H1 (cell line): ENCODE data around the gene GOLGA2. TPM values are rescaled to one million over a fixed set of nuclear protein-coding genes. Genes with fewer than 3 reads are reported as not detected.

Experiments used
- CTCF ChIA-PET: fragments of 300-600 bp; sonication (Branson Sonifier 250); formaldehyde crosslinking; loops from one replicate; lab custom pipeline; 2021; ENCODE audit not compliant: partially characterized antibody; lab: Charles Lee
- POLR2A ChIA-PET: fragments of 300-600 bp; sonication (Branson Sonifier 250); formaldehyde crosslinking; loops from one replicate; lab custom pipeline; 2021; ENCODE audit warnings: inconsistent platforms; ENCODE audit not compliant: partially characterized antibody; lab: Charles Lee
- DNase-seq, 2 experiments: peaks; one replicate each; pipeline versions ENCODE4 v3.0.0 to v3.0.0-alpha.2; 2010 to 2022; ENCODE audit warnings: low spot score in 2 of 2, low read depth in 1 of 2, mixed read lengths in 1 of 2
- FAIRE-seq: peaks from 2 replicates; lab custom pipeline; 2011; peaks lifted over from hg19 to GRCh38; lab: Jason Lieb, UNC
- H2AFZ ChIP-seq: 2 replicates; pipeline ENCODE4 v1.8.1; 2012; ENCODE audit warnings: low read length, inconsistent platforms
- H2AK5ac ChIP-seq: 2 replicates; pipeline ENCODE4 v1.6.1; 2013; ENCODE audit warnings: low read depth, low read length
- H2BK120ac ChIP-seq: replicated peaks from 2 replicates; pipeline ENCODE3; 2013; ENCODE audit warnings: low read depth, low read length, inconsistent platforms
- H2BK12ac ChIP-seq: 2 replicates; pipeline ENCODE4 v1.6.1; 2013; ENCODE audit warnings: low read depth, low read length
- H2BK15ac ChIP-seq: 2 replicates; pipeline ENCODE4 v1.6.1; 2013; ENCODE audit warnings: low read length
- H2BK20ac ChIP-seq: 2 replicates; pipeline ENCODE4 v1.6.1; 2013; ENCODE audit warnings: low read length
- H2BK5ac ChIP-seq: 2 replicates; pipeline ENCODE4 v1.6.1; 2013; ENCODE audit warnings: low read depth, low read length
- H3K14ac ChIP-seq: 2 replicates; pipeline ENCODE4 v1.6.1; 2013; ENCODE audit warnings: inconsistent platforms; ENCODE audit not compliant: insufficient read length
- H3K18ac ChIP-seq: 2 replicates; pipeline ENCODE4 v1.6.1; 2013; ENCODE audit warnings: low read length; ENCODE audit errors: extremely low read depth
- H3K23ac ChIP-seq: 2 replicates; pipeline ENCODE4 v1.6.1; 2013; ENCODE audit warnings: inconsistent platforms; ENCODE audit not compliant: insufficient read length
- H3K23me2 ChIP-seq: 2 replicates; pipeline ENCODE4 v1.6.1; 2013; ENCODE audit warnings: low read depth, low read length
- H3K27ac ChIP-seq: 2 replicates; pipeline ENCODE4 v1.6.1; 2011; ENCODE audit warnings: low read depth, low read length, inconsistent platforms
- H3K27me3 ChIP-seq, 4 experiments: replicated peaks in 1 of 4; 1 replicate in 1 of 4; 2 replicates in 3 of 4; pipeline versions ENCODE4 v1.6.1 to v1.8.1; 2011 to 2013; ENCODE audit warnings: low read length in 3 of 4, mild to moderate bottlenecking in 3 of 4, inconsistent platforms in 2 of 4, mixed read lengths in 2 of 4, moderate library complexity in 1 of 4; ENCODE audit not compliant: control insufficient read depth in 3 of 4, insufficient read depth in 3 of 4; ENCODE audit errors: extremely low read depth in 1 of 4
- H3K36me3 ChIP-seq, 4 experiments: 2 replicates each; pipeline versions ENCODE4 v1.6.1 to v1.8.1; 2011 to 2013; ENCODE audit warnings: mild to moderate bottlenecking in 4 of 4, low read length in 3 of 4, moderate library complexity in 2 of 4, control low read depth in 1 of 4, inconsistent platforms in 1 of 4; ENCODE audit not compliant: insufficient read depth in 4 of 4, control insufficient read depth in 2 of 4
- H3K4ac ChIP-seq: replicated peaks from 2 replicates; pipeline ENCODE3; 2013; ENCODE audit warnings: low read length, low read depth, mixed read lengths, inconsistent platforms; ENCODE audit not compliant: insufficient read length
- H3K4me1 ChIP-seq, 4 experiments: replicated peaks in 1 of 4; 1 replicate in 1 of 4; 2 replicates in 3 of 4; pipeline versions ENCODE4 v1.6.1 to v1.8.1; 2011 to 2013; ENCODE audit warnings: low read length in 3 of 4, inconsistent platforms in 2 of 4, mixed read lengths in 1 of 4; ENCODE audit not compliant: insufficient read depth in 4 of 4, control insufficient read depth in 3 of 4
- H3K4me2 ChIP-seq, 2 experiments: 2 replicates each; pipeline versions ENCODE4 v1.6.1 to v1.8.1; 2011 to 2013; ENCODE audit warnings: low read depth in 2 of 2, low read length in 2 of 2, control low read depth in 1 of 2, inconsistent platforms in 1 of 2, mild to moderate bottlenecking in 1 of 2; ENCODE audit not compliant: insufficient read depth in 1 of 2
- H3K4me3 ChIP-seq, 4 experiments: fragments of 200-600, 300-600 bp in 1 of 4; sonication (generic), shearing (Covaris generic), sonication (Bioruptor Twin) in 1 of 4; 2 replicates each; pipeline versions ENCODE4 v1.5.1 to v1.8.1; 2011 to 2016; ENCODE audit warnings: low read length in 4 of 4, low read depth in 3 of 4, control low read depth in 2 of 4, inconsistent platforms in 2 of 4, mild to moderate bottlenecking in 2 of 4, mixed read lengths in 1 of 4, moderate library complexity in 1 of 4; ENCODE audit not compliant: insufficient read depth in 2 of 4; ENCODE audit errors: extremely low read depth in 1 of 4
- H3K56ac ChIP-seq: replicated peaks from 2 replicates; pipeline ENCODE3; 2013; ENCODE audit warnings: low read depth, mild to moderate bottlenecking, mixed read lengths, low read length, inconsistent platforms; ENCODE audit not compliant: insufficient read length
- H3K79me1 ChIP-seq: 2 replicates; pipeline ENCODE4 v1.6.1; 2013; ENCODE audit warnings: low read depth, low read length, control low read depth
- H3K79me2 ChIP-seq, 2 experiments: 2 replicates each; pipeline versions ENCODE4 v1.6.1 to v1.8.1; 2012 to 2013; ENCODE audit warnings: low read length in 2 of 2, mild to moderate bottlenecking in 2 of 2, inconsistent platforms in 1 of 2; ENCODE audit not compliant: insufficient read depth in 2 of 2, control insufficient read depth in 1 of 2
- H3K9ac ChIP-seq, 4 experiments: replicated peaks in 1 of 4; 1 replicate in 1 of 4; 2 replicates in 3 of 4; pipeline versions ENCODE4 v1.6.1 to v1.8.1; 2011 to 2013; ENCODE audit warnings: low read depth in 3 of 4, low read length in 3 of 4, control low read depth in 2 of 4, mild to moderate bottlenecking in 2 of 4, moderate library complexity in 2 of 4, inconsistent platforms in 1 of 4; ENCODE audit errors: extremely low read depth in 1 of 4
- H3K9me3 ChIP-seq, 2 experiments: 2 replicates each; pipeline versions ENCODE4 v1.6.1 to v1.8.1; 2012 to 2013; ENCODE audit warnings: mild to moderate bottlenecking in 2 of 2, moderate library complexity in 2 of 2, control low read depth in 1 of 2, inconsistent platforms in 1 of 2, low read depth in 1 of 2, low read length in 1 of 2, mixed read lengths in 1 of 2; ENCODE audit not compliant: insufficient read depth in 2 of 2
- H4K20me1 ChIP-seq, 2 experiments: replicated peaks in 1 of 2; 2 replicates each; pipeline versions ENCODE3 to v1.8.1; 2011 to 2013; ENCODE audit warnings: inconsistent platforms in 2 of 2, low read length in 2 of 2, mild to moderate bottlenecking in 1 of 2; ENCODE audit not compliant: insufficient read depth in 2 of 2, control insufficient read depth in 1 of 2
- H4K5ac ChIP-seq: 2 replicates; pipeline ENCODE4 v1.6.1; 2013; ENCODE audit warnings: low read length, low read depth, mixed read lengths, inconsistent platforms; ENCODE audit not compliant: insufficient read length
- H4K8ac ChIP-seq: 2 replicates; pipeline ENCODE4 v1.8.0; 2013; ENCODE audit warnings: mild to moderate bottlenecking, moderate library complexity, low read length, inconsistent platforms; ENCODE audit not compliant: insufficient read depth; ENCODE audit errors: extremely low read depth
- H4K91ac ChIP-seq: replicated peaks from 2 replicates; pipeline ENCODE3; 2013; ENCODE audit warnings: low read length, mixed read lengths, inconsistent platforms; ENCODE audit not compliant: insufficient read length
- WGBS, 2 experiments: shearing (Covaris generic) in 1 of 2; methylation state at CpG; one replicate each; pipeline versions ENCODE4 v1.1.6 to v1.1.7; 2013 to 2015; ENCODE audit warnings: low lambda C conversion rate in 2 of 2, mixed read lengths in 2 of 2, inconsistent platforms in 1 of 2, low coverage in 1 of 2, missing lambda C conversion rate in 1 of 2; ENCODE audit not compliant: insufficient replicate concordance in 2 of 2, insufficient coverage in 1 of 2, insufficient read length in 1 of 2; ENCODE audit errors: extremely low coverage in 1 of 2, missing lambda C conversion rate in 1 of 2; 5-methylcytosine and 5-hydroxymethylcytosine counted together
- polyA plus RNA-seq, 7 experiments: library from polyadenylated mRNA; depleted of rRNA in 3 of 7; stranded (reverse) in 5 of 7; unstranded in 2 of 7; fragments of >200 nt in 5 of 7; fragments of 200-250 nt in 2 of 7; gene quantifications; 1 replicate in 5 of 7; 2 replicates in 1 of 7; 4 replicates in 1 of 7; pipeline versions ENCODE4 v1.2.1 to v1.2.3, GENCODE V29; 2011 to 2013; ENCODE audit warnings: missing spikeins in 2 of 7, mixed read lengths in 2 of 7
- total RNA-seq: library from RNA; stranded (reverse); fragmentation: NEBNext Ultra II Directional; extraction: Animal tissue kit (Norgen Biotek cat#: 25700); gene quantifications from 2 replicates; pipeline ENCODE4 v1.2.1, GENCODE V29; 2021

Gene GOLGA2
- total and polyA plus RNA-seq, 2 of the 8 experiments (the other 6 are each of a cell fraction or from before 2014, with no cell fraction given): 13.1 to 43.6 TPM

- FAIRE-seq (no peak), DNase-seq (no peak)
- Histone ChIP-seq H2AFZ (no peak overlapping the region), H2BK120ac (no peak overlapping the region), H3K27me3 (no peaks in the 10 kb centered on the region; a peak in 1 of 7 replicates), H3K9me3 (no peaks in the 10 kb centered on the region), H3K36me3 (peaks cover 0 to 3% (median 0%) of the 10 kb centered on the region in 4 experiments; a peak in 2 of 8 replicates), H2AK5ac (0 out of 2 replicates have a peak overlapping the region, but pooled peaks have one; percentile 24), H4K20me1 (peaks cover 10 to 20% of the 10 kb centered on the region in 2 experiments), H3K4me2 (peak overlapping the region; percentile 56 to 84), H3K4me3 (peak overlapping the region in 2 of 4 experiments; percentile 2 to 83; a peak in 3 of 8 replicates), H3K14ac (no peak overlapping the region), H4K5ac (no peak overlapping the region), H4K91ac (no peak overlapping the region), H3K27ac (no peak overlapping the region), H3K4ac (no peak overlapping the region), H3K79me1 (peaks cover 8% of the 10 kb centered on the region), H3K23me2 (peaks cover 11% of the 10 kb centered on the region), H2BK12ac (no peak overlapping the region), H3K4me1 (peaks cover 0 to 7% (median 6%) of the 10 kb centered on the region in 4 experiments; a peak in 5 of 7 replicates), H2BK20ac (no peak overlapping the region), H3K18ac (no peak overlapping the region), H4K8ac (no peak overlapping the region), H3K56ac (no peak overlapping the region), H2BK5ac (no peak overlapping the region), H3K23ac (no peak overlapping the region), H2BK15ac (no peak overlapping the region), H3K9ac (no peak overlapping the region), H3K79me2 (peaks cover 0 to 7% of the 10 kb centered on the region in 2 experiments; a peak in 1 of 4 replicates)
- 87% methylated on average over 3 of the region's 3 CpGs; no CpG with 5 or more reads in 1 of the 2 experiments for WGBS, 2 experiments
- CTCF ChIA-PET: interaction anchor here (1.9 kb wide), 1 partner anchor 160 kb away, joined by 5 read pairs; no protein-coding TSS in a partner anchor
- POLR2A ChIA-PET: interaction anchor here (0.7 to 1.7 kb wide), 2 partner anchors 11 to 48 kb away, joined by 3 to 4 read pairs; no protein-coding TSS in a partner anchor
Observed at GRCh38 chr9:128251732-128252100, 24.1 kb downstream of the GOLGA2 start.
